ENCODE data around the gene S100Z.
"Not testable (repeated sequence)": the region's sequence is repeated elsewhere in the genome, so short reads cannot be mapped to it uniquely, and the experiment has no call there.

Gene S100Z

GRCh38 chr5:76867827-76868693 is 18.2 kb downstream of the S100Z start:
- peak in 2 of 3 experiments; percentile 13 to 19 for DNase-seq (ENCODE audit: low read depth in 2 of 3, low spot score in 2 of 3)

GRCh38 chr5:76870046-76870445 is 20.2 kb downstream of the S100Z start:
- DNase-seq (ENCODE audit: low read depth in 2 of 3, low spot score in 2 of 3): no peak

GRCh38 chr5:76874088-76874581 is 24.3 kb downstream of the S100Z start:
- no peak for DNase-seq (ENCODE audit: low read depth in 2 of 3, low spot score in 2 of 3)

- no peak for DNase-seq (ENCODE audit: low read depth in 2 of 3, low spot score in 2 of 3)
Measured at GRCh38 chr5:76888733-76889300, 39.0 kb downstream of the S100Z start.

- DNase-seq (ENCODE audit: low read depth in 2 of 3, low spot score in 2 of 3): no peak
Measured at GRCh38 chr5:76893294-76893693, 43.5 kb downstream of the S100Z start.

- DNase-seq (ENCODE audit: low read depth in 2 of 3, low spot score in 2 of 3): no peak
Measured at GRCh38 chr5:76896196-76896595, 46.4 kb downstream of the S100Z start.

GRCh38 chr5:76901522-76901921 is 51.7 kb downstream of the S100Z start:
- DNase-seq (ENCODE audit: low read depth in 2 of 3, low spot score in 2 of 3): no peak

GRCh38 chr5:76908166-76908565 is 58.4 kb downstream of the S100Z start:
- no peak for DNase-seq (ENCODE audit: low read depth in 2 of 3, low spot score in 2 of 3)

- DNase-seq (ENCODE audit: low read depth in 2 of 3, low spot score in 2 of 3): not testable (repeated sequence)
Measured at GRCh38 chr5:76910344-76910933, 60.6 kb downstream of the S100Z start.

GRCh38 chr5:76914671-76915070 is 64.9 kb downstream of the S100Z start:
- not testable (repeated sequence) for DNase-seq (ENCODE audit: low read depth in 2 of 3, low spot score in 2 of 3)

GRCh38 chr5:76918539-76918938 is 68.7 kb downstream of the S100Z start:
- no peak for DNase-seq (ENCODE audit: low read depth in 2 of 3, low spot score in 2 of 3)

- no peak for DNase-seq (ENCODE audit: low read depth in 2 of 3, low spot score in 2 of 3)
Measured at GRCh38 chr5:76920491-76920890, 70.7 kb downstream of the S100Z start.

- DNase-seq (ENCODE audit: low read depth in 2 of 3, low spot score in 2 of 3): no peak
Measured at GRCh38 chr5:76926329-76927105, 76.7 kb downstream of the S100Z start.

GRCh38 chr5:76927961-76928360 is 78.1 kb downstream of the S100Z start:
- no peak for DNase-seq (ENCODE audit: low read depth in 2 of 3, low spot score in 2 of 3)

- no peak for DNase-seq (ENCODE audit: low read depth in 2 of 3, low spot score in 2 of 3)
Measured at GRCh38 chr5:76930083-76930482, 80.3 kb downstream of the S100Z start.

- DNase-seq (ENCODE audit: low read depth in 2 of 3, low spot score in 2 of 3): no peak
Measured at GRCh38 chr5:76938177-76938576, 88.4 kb downstream of the S100Z start.

- no peak for DNase-seq (ENCODE audit: low read depth in 2 of 3, low spot score in 2 of 3)
Measured at GRCh38 chr5:76941000-76941399, 91.2 kb downstream of the S100Z start.

GRCh38 chr5:76941442-76941841 is 91.6 kb downstream of the S100Z start:
- no peak for DNase-seq (ENCODE audit: low read depth in 2 of 3, low spot score in 2 of 3)

GRCh38 chr5:76942581-76942980 is 92.8 kb downstream of the S100Z start:
- DNase-seq (ENCODE audit: low read depth in 2 of 3, low spot score in 2 of 3): no peak

- DNase-seq (ENCODE audit: low read depth in 2 of 3, low spot score in 2 of 3): no peak
Measured at GRCh38 chr5:76943006-76943405, 93.2 kb downstream of the S100Z start.

GRCh38 chr5:76944638-76945037 is 94.8 kb downstream of the S100Z start:
- no peak for DNase-seq (ENCODE audit: low read depth in 2 of 3, low spot score in 2 of 3)
